Epithelial cell of umbilical artery (primary cell): Measurements from ENCODE around the gene UBXN7. TPM values are rescaled to one million over a fixed set of nuclear protein-coding genes. Genes with fewer than 3 reads are reported as not detected.

Experiments
- total RNA-seq: library from RNA; depleted of rRNA; stranded (reverse); fragments of >200 nt; gene quantifications from 2 replicates; pipeline ENCODE4 v1.2.3, GENCODE V29; 2014

The UBXN7 gene
- 13.6 and 20.1 TPM in 2 replicates for total RNA-seq

GRCh38 chr3:196432137-196432879 lies at the start of gene UBXN7:
TSS of gene UBXN7 (minus strand) at chr3:196432427. CDS start at chr3:196432399, 28 bp downstream.

GRCh38 chr3:196317687-196318467 lies 114.3 kb downstream of the UBXN7 start, which contains the start of gene DYNLT2B:
TSS of gene DYNLT2B (minus strand) at chr3:196318240. CDS start at chr3:196318152, 88 bp downstream.

Other genes with a start within 250 kb of the UBXN7 start
- gene ZDHHC19, start 221.0 kb downstream of the UBXN7 start, total RNA-seq = not detected in 2 replicates
- not detected in 2 replicates for gene SLC51A, start 215.9 kb downstream of the UBXN7 start, total RNA-seq
- gene PCYT1A, start 144.7 kb downstream of the UBXN7 start, total RNA-seq = 65.9 and 76.7 TPM in 2 replicates
- gene DYNLT2B, start 114.2 kb downstream of the UBXN7 start, total RNA-seq = 9.4 and 11.4 TPM in 2 replicates
- not detected in 2 replicates for gene TM4SF19, start 94.0 kb downstream of the UBXN7 start, total RNA-seq
- gene RNF168, start 71.3 kb upstream of the UBXN7 start, total RNA-seq = 28.6 and 34.2 TPM in 2 replicates
- gene SMCO1, start 82.9 kb upstream of the UBXN7 start, total RNA-seq = under 0.01 TPM in 1 of 2 replicates, not detected in the other
- gene WDR53, start 136.1 kb upstream of the UBXN7 start, total RNA-seq = 7.5 and 8.1 TPM in 2 replicates
- 15.6 and 26.9 TPM in 2 replicates for gene FBXO45, start 136.2 kb upstream of the UBXN7 start, total RNA-seq
- gene NRROS, start 207.3 kb upstream of the UBXN7 start, total RNA-seq = 3.2 and 4.1 TPM in 2 replicates